ENCODE results near the gene TRIM46.
"Not testable (repeated sequence)": the region's sequence is repeated elsewhere in the genome, so short reads cannot be mapped to it uniquely, and the experiment has no call there.

GRCh38 chr1:155162631-155163030 lies 11.0 kb upstream of the TRIM46 start:
- not testable (repeated sequence) for TF ChIP-seq CTCF (conservative IDR thresholded peaks at IDR 0.05; ENCODE audit: low read depth in 2 of 2); ZNF331 (CRISPR knock-in tag; IDR thresholded peaks at IDR 0.05; ENCODE audit: low read depth); POLR2AphosphoS5 (IDR thresholded peaks at IDR 0.05; ENCODE audit: low read depth); EZH2 (IDR thresholded peaks at IDR 0.05; ENCODE audit: low read depth, unreplicated experiment); REST (IDR thresholded peaks at IDR 0.05; ENCODE audit: unreplicated experiment)

All from GM23338 (cell line).